ENCODE results near the gene PTPRD.
A peak's percentile ranks its signal among the peaks of the same experiment; 100 is the strongest.

Gene PTPRD

DNA sequence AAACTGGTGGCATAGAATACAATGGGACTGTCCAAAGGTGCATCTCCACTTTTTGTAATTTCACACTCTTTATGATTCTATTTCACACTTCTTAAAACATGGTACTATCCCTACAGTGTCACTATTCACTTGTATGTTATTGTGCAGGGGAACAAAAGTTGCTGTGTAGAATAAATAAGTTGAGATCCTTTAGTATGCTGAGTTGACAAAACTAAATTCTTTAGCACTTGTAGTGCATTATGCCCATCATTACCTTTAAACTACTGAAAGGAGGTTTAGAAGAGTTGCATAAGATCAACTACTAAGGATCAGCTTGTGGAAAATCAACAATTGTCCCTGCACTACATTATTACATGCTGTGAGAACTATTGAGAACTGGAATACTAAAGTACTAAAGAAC lies 1380.9 kb downstream of the PTPRD start:
- DNase-seq: no peak

DNA sequence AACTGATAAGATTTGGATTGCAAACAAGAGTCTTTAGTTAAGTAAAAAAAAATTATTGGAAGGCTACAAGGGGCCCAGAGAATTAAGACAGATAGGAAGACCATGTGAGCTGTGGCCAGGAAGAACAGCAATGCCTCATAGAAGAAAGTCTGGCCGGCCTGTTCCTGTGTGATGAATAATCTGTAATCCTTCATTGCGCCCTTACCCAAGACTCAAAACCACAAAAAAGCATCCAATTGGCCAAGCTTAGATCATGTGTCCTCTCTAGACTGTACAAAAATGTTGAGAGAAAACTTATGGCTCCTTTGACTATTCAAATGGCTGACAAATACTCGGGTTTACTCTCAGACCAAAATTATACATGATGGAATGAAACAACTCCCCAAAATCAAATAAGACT lies 1383.5 kb downstream of the PTPRD start:
- no peak for DNase-seq

DNA sequence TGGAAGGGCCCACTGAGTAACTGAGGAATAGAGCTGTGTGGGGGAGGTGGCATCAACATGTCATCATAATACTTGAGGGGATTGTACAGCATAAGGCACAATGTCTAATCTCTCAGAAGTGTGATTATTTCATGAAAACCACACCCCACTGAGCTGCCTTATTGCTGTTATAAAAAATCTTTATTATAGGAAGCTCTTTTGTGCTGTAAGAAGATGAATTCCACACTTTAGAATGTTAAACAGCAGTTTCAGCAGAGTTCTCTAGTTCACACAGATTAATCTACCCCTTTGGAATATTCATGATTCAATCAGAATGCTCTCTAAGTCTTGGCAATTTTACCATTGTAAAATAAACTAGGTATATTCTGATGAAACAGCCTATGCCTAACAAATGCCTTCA lies 1389.6 kb downstream of the PTPRD start:
- no peak for DNase-seq

DNA sequence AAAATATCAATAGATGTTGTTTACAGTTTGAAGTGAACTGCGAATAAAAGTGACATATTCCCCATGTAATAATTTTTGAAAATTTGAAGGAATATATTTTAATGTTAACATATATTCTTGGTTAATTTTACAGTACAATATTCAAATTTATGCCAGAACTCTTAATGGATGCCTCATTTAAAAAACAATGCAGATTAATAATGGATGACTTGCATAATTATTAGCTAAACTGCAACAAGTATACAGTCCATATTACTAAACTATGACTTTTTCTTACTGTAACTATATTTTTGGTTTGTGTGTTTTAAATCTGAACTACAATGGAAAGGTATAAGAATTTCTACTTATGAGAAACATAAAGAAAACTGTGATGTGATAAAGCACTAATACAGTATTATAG lies 1390.1 kb downstream of the PTPRD start:
- DNase-seq: no peak

DNA sequence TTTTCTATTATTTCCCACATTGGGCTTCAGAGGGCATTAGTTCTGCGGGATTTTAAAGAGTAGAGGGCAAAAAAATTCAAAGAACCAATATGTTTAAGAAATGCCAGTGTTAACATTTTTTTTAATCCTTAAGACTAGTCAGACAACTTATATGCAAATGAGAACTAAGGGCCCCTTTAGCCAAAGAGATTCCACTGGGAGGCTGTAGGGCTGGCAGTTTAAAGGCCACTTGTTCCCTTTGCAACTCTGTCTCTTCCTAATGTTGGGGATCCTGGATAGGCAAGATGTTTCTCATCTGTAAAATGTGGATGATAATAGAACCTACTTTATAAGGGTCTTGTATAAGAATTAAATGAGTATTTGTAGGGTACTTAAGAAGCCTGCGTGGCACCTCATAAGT lies 1395.9 kb downstream of the PTPRD start:
- DNase-seq: no peak

DNA sequence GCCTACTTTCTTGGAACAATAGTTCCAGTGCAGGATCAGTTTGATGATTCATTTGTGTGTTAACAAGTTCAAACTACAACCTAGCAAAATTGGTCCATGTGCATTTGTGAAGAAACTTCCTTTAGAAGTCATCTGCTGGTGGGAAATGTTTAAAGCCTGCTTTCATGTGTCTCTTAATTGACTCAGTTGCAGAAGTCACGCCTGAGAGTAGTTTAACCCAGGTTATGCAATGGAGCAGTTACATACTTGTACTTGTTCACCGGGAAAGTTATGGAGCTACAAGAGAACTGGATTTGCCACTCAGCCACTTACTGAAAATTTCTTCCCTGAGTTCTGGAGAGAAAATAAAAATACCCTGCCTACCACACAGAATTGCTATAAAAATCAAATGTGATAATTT lies 1397.8 kb downstream of the PTPRD start:
- DNase-seq: no peak

DNA sequence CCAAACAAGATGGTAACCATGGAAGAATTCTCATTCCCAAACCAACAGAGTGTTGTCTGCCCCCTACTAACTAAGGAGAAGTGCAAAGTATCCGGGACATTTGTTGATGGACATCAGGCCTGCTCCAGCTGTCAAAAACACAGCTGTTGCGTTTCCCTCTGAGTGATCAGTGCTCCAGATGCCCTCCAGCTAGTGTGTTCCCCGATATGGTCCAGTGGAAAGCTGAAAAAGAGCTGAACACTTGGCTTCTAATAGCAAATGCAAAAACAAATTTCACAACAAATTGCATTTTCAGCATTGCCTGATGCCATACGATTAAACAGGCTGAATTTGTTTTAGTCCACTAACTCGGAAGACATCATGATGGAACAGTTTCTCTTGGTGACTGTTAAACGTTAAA lies 1398.7 kb downstream of the PTPRD start:
- DNase-seq: no peak

DNA sequence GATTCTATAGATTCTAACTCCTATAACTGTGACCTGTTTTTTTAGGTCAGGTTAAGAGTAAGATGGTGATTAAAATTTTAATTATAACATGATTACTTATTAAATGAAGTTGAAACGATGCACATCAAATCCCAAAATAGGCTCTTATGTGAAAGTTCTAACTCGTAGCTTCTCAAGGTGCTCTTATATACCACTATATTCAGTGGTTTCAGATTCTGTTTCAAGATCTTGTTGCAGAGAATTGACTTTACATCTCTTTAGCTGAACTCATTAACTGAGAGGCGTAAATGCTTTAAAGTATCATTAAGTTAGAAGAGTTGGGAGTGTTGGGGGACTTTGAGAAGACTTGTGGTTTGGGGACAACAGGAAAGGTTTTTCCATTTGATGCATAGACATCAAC lies 1399.8 kb downstream of the PTPRD start:
- no peak for DNase-seq

DNA sequence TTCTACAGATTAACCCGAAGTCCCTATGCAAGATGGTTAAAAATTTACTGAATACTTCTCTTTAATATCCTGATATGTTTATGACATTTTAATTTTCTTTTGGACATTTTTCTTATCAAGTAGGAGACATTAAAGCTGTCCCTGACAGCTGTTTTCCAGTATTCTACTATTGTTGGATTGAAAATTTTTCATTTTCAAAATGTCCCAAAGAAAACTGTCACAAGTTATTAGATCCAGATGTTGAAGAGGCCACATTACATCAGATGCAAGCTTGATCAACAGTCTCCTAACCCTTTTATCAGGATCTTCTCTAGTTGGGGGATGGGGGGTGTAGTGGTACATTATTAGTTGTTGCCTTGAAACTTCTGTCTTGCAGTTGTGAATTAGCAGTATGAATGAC lies 1410.5 kb downstream of the PTPRD start:
- DNase-seq: no peak

DNA sequence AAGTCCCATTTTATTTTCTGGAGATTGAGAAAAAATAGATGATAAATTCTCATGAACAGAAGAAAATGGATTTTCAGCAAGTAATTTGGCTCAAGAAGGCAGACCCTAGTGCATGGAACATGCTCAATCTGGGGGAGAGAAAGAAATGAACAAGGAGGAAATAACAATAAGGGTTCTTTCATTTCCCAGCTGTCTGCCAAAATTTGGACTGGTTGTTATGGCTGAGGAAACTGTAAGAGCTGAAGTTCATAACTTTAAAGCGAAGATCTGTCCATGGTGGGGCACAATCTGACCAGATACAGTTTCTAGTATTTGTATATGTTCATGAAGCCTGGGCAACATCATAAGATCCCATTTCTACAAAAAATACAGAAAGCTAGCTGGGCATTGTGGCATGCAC lies 1426.7 kb downstream of the PTPRD start:
- DNase-seq: no peak

DNA sequence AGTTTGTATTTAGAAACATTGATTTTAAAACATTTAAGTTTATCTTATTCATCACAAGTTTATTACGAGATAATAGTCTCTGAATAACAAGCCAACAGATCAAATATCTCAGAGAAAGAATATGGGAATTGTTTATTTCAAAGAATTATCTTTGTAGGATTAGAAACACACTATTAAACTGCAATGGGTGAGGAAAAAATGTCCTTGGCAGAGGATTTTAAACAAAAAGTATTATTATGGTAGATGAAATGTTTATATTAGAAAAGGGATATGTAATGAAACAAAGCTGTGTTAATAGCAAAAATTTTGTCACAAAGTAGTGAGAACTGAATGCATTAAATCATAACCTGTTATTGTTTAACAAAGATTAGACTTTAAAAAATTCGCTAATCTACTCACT lies 1430.4 kb downstream of the PTPRD start:
- DNase-seq: no peak

DNA sequence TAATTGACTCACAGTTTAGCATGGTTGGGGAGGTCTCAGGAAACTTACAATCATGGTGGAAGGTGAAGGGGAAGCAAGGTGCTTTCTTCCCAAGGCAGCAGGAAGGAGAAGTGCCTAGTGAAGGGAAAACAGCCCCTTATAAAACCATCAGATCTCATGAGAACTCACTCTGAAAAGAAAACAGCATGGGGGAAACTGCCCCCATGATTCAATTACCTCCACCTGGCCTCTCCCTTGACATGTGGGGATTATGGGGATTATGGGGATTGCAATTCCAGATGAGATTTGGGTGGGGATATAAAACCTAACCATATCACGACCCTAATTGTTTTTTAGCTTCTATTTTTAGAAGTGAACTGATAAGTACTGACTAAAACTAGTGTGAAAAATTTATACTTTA lies 1435.7 kb downstream of the PTPRD start:
- DNase-seq: no peak

DNA sequence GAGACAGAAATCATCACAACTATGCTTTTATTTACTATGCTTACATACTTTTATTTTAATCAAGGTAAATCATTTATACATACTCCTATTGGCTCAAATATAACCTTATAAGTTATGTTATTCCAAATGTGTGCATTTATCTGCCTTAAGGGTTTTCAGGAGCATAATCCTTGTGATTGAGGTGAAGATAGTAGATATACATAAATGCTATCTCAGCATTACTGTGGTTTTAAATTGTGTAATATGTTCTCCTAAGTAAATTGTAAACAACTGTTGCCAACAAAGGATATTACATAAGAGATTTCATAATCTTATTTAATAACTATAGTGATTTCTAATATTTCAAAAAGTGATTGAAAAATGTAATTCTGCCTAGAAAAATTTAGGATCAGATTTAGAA lies 1438.4 kb downstream of the PTPRD start:
- no peak for DNase-seq

DNA sequence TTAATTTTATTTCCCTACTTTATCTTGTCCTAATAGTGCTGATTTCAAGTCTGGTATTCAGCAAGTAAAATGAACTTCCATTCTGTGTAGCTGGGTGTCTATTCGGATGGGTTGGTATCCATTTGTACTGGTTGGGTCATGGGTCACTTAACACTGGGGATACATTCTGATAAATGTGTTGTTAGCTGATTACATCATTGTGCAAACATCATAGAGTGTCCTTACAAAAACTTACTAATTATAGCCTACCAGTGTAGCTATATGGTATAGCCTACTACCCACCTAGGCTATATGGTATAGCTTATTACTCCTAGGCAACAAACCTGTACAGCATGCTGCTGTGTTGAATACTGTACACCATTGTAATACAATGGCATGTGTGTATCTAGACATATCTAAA lies 1439.5 kb downstream of the PTPRD start:
- DNase-seq: no peak

DNA sequence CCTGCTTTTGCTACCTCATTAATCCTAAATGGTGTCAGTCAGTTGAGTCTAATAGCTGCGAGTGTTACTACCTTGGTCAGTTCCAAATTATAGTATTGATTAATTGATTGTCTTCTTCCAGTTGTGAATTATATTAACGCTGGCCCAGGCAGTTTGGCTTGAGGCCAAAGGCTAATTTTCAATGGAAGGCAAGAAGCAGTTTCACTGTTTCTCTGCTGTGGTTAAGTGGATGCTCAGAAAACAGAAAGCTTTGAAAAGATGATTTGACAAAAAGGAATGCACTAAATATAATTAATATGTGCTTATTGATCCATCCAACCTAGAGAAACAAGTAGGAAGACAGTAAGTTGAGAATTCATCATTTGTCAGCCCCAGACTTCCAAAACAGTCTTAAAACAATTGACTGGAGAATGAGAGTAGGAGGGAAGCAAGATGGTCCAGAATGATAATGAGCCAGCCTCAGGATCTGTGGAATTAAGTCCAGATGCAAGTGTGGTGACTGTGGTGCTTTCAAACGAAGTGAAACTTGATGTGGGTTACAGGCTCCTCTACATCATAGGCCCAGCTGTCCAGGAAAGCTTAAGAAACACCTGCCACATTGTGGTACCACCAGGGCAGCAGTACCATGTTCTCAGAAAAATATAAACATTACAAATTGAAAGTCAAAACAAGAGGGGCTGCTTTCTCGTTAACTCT lies 1442.2 kb downstream of the PTPRD start:
- no peak for DNase-seq

DNA sequence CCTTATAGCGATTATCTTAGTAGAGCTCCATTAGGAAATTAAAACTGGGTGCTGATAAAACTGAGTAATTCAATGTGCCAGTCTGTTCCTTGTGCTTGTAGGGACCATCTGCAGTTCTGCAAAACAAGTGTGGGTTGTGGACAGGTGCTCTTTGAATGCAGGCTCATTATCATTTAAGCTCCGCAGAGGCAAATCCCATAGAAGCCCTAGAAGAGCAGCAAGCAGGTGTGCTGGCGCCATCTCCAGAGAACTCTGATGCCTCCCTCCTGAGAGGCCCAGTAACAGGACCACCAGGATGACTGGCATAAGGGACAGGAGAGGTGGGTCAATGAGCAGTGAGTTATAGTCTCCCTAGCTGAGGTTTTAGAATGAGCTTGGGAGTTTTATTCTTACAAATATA lies 1470.8 kb downstream of the PTPRD start:
- no peak for DNase-seq

DNA sequence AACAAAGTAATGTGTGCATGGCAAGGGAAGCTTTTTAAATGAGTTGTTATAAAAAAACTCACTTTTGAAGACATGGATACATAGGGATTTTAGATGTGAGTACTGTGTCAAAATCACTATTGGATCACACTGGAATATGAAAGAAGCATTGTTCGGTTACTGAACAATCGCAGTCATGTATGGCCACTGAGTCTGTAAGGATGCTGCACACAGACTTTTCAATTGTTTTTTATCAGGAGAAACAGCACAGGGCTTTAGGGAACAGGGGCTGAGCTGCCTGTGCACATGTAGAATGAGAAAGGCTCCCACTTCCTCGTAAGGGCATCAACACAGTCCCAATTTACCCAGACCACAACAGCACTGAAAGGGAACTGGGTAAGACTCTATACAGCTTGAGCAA lies 1479.3 kb downstream of the PTPRD start:
- no peak for DNase-seq

DNA sequence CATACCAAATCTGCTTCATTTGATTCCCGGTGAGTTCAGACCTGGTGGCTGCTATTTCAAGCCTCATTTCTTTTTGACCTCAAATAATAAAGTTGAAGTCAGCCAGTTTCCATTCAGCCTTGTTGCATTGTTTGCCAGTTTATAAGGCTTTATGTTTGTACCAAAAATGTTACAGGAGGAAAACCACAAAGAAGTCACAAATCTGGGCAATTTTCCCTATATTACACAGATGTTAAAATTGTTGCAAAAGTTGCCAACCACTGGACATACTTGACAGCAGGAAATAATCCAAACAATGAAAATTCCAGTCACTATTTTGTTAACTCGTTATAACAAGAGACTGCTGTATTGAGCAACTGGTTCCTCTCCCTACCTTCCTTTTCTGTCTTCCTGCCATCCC lies 1488.2 kb downstream of the PTPRD start:
- DNase-seq: no peak

DNA sequence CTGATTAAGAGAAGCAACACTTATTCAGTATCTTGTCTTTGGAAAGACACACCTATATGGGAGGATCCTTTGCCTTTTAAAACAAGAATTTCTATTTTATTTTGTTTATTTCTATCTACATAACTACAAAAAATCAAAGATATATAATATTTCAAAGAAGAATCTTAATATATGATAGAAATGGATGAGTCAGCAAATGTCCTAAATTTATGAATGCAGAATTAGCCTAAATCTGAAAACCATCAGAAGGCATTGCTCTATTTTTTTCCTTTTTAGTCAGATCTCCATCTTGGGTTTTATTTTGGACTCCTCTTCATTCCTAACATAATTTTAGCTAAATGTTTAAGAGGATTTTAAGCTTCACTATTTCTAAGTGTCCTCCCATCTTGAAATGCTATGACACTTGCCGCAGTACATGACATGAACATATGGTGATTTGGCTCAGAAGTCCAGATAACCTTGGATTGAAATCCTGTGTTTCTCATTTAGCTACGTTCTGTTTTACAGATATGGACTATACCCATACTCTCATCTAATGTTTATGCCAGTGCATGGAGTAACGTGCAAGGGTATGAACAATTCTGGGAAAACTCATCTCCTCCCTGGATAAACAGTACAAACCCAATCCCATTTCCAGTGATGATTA lies 1490.4 kb downstream of the PTPRD start:
- DNase-seq: no peak

DNA sequence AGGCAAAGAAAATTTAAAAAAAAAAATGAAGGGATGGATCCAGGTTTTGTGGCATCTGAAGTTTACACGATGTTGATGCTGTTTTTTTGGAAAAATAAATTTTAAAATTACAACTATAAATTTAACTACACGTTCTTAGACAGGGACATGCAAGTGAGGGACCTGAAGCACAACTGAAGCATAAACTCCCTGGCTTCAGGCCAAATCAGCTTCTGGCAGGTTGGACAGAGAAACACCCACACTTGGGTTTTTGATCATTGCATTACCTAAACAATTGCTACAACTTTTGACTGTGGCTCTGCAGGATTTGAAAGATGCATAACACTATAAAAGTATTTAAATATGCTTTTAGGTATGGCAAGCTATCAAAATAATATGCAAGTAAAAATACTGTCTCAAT lies 1494.9 kb downstream of the PTPRD start:
- peak; percentile 38 for DNase-seq

DNA sequence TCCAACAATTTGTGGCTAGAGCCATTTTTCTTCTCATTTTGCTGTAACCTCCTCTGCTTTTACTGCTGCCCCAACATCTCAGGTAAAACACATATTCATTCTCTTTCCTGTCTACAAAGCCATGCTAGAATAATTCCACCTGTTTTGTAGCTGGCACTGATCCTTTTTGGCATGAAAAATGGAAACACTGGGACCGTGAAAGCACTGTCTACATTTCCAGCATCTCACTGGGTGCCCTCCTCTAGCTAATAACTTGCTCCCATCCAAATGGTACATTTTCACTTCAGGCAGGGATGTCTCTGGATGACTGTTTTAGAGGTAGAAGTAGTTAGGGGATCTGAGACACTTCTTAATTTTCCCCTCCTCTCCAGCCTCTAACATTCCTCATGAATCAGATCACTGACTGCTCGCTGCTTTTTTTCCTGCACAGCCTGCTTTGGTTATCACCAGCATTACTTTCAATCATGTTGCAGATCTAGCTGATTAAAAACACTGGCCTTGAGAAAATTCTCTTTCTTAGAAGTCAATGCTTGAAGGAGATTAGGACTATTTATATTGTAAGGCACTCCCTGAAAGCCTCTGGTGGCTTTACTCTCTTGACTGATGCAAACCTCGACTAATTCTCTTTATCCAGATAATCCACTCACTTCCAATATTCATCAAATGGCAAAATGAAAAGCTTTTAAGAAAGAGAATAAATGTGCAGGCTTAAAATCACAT lies 1500.6 kb downstream of the PTPRD start:
- DNase-seq: peak; percentile 19

DNA sequence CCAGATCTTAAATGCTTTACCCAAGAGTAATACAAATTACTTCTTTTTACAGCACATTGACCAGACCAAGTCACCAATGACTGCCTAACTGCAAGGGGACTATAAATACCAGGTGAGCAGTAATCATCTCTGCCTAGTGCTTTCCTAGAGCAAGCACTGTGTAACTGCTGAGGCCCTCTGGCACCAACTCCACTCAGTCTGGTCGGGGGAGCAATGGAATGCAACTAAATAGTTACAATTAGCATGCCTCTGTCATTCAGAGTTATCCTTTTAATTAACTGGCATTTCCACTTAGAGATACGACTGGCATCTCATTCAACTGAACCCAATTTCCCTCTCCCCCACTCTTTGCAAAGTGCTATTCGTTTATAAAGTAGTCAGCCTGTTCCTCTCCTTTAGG lies 1504.2 kb downstream of the PTPRD start:
- DNase-seq: no peak

DNA sequence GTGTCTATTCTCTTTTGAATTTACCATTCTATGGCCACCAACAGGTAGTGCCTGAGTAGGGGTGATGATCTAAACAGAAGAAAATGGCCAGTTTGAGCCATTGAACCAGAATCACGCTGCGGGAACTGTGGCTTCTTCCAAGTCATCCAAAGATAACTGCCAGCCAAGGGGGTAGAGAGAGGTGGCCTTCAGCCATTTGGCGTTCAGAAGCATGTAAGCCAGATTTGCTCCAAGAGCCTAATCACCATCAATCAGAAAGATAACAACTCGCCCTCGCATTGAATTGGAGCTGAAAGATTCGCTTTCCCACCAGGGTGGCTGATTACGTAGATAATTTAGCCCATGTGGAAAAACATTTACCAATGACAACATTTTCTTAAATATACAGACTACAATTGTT lies 1510.5 kb downstream of the PTPRD start:
- peak; percentile 97 for DNase-seq

DNA sequence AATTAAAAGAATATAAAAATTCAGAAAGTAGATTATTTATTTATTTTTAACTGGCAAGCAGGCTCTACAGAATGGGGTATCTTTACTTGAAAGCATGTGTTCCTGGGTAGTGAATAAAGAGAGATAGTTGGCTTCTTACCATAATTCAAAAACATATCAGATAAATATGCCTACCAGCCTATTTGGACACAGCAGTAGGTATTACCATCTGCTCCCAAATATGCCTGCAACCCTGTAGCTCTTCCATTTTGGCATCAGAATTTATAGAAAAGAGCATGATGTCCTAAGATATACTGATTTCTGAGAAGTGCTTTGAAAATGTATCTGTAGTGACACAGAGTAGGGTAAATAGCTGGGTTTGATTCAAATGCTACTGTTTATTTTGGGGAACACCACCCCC lies 1512.7 kb downstream of the PTPRD start:
- peak; percentile 99 for DNase-seq

DNA sequence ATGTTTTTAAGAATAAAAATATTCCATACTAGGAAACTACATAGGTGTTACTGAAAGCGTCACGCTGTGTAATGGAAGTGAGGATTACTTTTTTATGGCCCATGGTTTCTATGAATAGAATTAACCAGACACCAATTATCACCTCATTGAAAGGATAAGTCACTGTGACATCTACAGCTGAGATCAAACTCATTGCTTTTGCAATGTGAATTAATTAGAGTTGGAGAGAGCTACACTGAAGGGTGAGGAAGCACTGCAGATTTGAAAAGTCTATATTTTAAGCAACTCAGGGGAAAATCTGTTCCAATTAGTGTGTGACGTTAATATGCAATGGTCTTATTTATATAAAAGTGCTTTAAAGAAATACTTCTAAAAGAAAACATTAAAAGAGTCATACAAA lies 1513.2 kb downstream of the PTPRD start:
- DNase-seq: peak; percentile 95

Measured in NCI-H446 treated with DMSO at 0.1 percent for 48 hours (cell line).